HTERT RPE-1 (cell line): ENCODE results near the gene WDR26.
"Not testable (repeated sequence)": the region's sequence is repeated elsewhere in the genome, so short reads cannot be mapped to it uniquely, and the experiment has no call there.

Experiments
- in situ Hi-C: fragments of 300-500 bp; cut with MboI; formaldehyde crosslinking; loops from 4 replicates; pipeline ENCODE4 v1.14.3; 2020; ENCODE audit warnings: low sequenced_read_pairs

Gene WDR26

GRCh38 chr1:224353975-224354925 lies 80.3 kb downstream of the WDR26 start:
- in situ Hi-C loops: no loop called here

GRCh38 chr1:224352436-224353085 lies 82.0 kb downstream of the WDR26 start:
- in situ Hi-C loops: not testable (repeated sequence)

GRCh38 chr1:224349716-224350115 lies 84.9 kb downstream of the WDR26 start:
- in situ Hi-C loops: not testable (repeated sequence)

- in situ Hi-C loops: no loop called here
These were observed 86.5 kb downstream of the WDR26 start for GRCh38 chr1:224348137-224348536.

- in situ Hi-C loops: no loop called here
These were observed 90.9 kb downstream of the WDR26 start for GRCh38 chr1:224343679-224344078.

- in situ Hi-C loops: not testable (repeated sequence)
These were observed 93.9 kb downstream of the WDR26 start for GRCh38 chr1:224340453-224341384.

GRCh38 chr1:224339442-224340033 lies 95.1 kb downstream of the WDR26 start:
- in situ Hi-C loops: no loop called here

- in situ Hi-C loops: no loop called here
These were observed 96.3 kb downstream of the WDR26 start for GRCh38 chr1:224338150-224338838.
